GM19324 (cell line): ENCODE measurements around the gene KPNA2.

ENCODE experiments used
- ATAC-seq: cut with Tn5 transposase; IDR thresholded peaks from one replicate; pipeline ENCODE4 v1.9.1; 2021; ENCODE audit warnings: mild to moderate bottlenecking, moderate library complexity; ENCODE audit not compliant: unreplicated experiment, low FRiP score

Gene KPNA2

GRCh38 chr17:68095205-68095811 lies 59.8 kb downstream of the KPNA2 start:
- no peak for ATAC-seq

- no peak for ATAC-seq
Measured at GRCh38 chr17:68096111-68096510, 60.6 kb downstream of the KPNA2 start.
